WTC11 (cell line): ENCODE data around the gene C1S. TPM values are rescaled to one million over a fixed set of nuclear protein-coding genes. Genes with fewer than 3 reads are reported as not detected.
A peak's percentile ranks its signal among the peaks of the same experiment; 100 is the strongest.
"Not testable (repeated sequence)": the region's sequence is repeated elsewhere in the genome, so short reads cannot be mapped to it uniquely, and the experiment has no call there.

Experiments
- ATAC-seq: fragments of 200-7000 bp; cut with Tn5 transposase; 2 replicates; pipeline ENCODE4 v1.10.0; 2021; ENCODE audit warnings: mild to moderate bottlenecking, moderate library complexity
- Bru-seq: library from RNA; stranded (reverse); fragments of 400-500 nt; gene quantifications from one replicate; lab custom pipeline; 2021; lab: Mats Ljungman, UMichigan
- CTCF ChIA-PET: fragments of 300-600 bp; sonication (Branson Sonifier 250); formaldehyde crosslinking; loops from one replicate; lab custom pipeline; 2021; ENCODE audit warnings: antibody characterized with exemption; lab: Charles Lee
- POLR2A ChIA-PET: fragments of 350-600 bp; sonication (Branson Sonifier 250); formaldehyde crosslinking; loops from one replicate; lab custom pipeline; 2021; ENCODE audit warnings: antibody characterized with exemption; lab: Charles Lee
- DNase-seq: peaks from one replicate; pipeline ENCODE4 v3.0.0; 2021; ENCODE audit warnings: low spot score
- H3K27ac Mint-ChIP-seq: 2 replicates; pipeline ENCODE4 v1.8.0; 2021; ENCODE audit warnings: mixed read lengths
- H3K27me3 Mint-ChIP-seq: 2 replicates; pipeline ENCODE4 v1.8.0; 2021; ENCODE audit warnings: low read depth, mild to moderate bottlenecking, moderate library complexity, mixed read lengths
- H3K36me3 Mint-ChIP-seq: 2 replicates; pipeline ENCODE4 v1.8.0; 2021; ENCODE audit warnings: mixed read lengths
- H3K4me1 Mint-ChIP-seq: 2 replicates; pipeline ENCODE4 v1.8.0; 2022; ENCODE audit warnings: mixed read lengths
- H3K4me3 Mint-ChIP-seq: 2 replicates; pipeline ENCODE4 v1.8.0; 2021; ENCODE audit warnings: mild to moderate bottlenecking, moderate library complexity, mixed read lengths
- H3K9me3 Mint-ChIP-seq: 2 replicates; pipeline ENCODE4 v1.8.0; 2021; ENCODE audit warnings: mixed read lengths
- ETV6 ChIP-seq: sonication (generic); formaldehyde crosslinking; IDR thresholded peaks from 2 replicates; pipeline ENCODE4 v1.8.1; 2022; ENCODE audit warnings: mild to moderate bottlenecking, missing genetic modification reagents
- NFE2L1 ChIP-seq: sonication (generic); formaldehyde crosslinking; IDR thresholded peaks from 2 replicates; pipeline ENCODE4 v1.8.1; 2023; ENCODE audit warnings: missing genetic modification reagents
- OVOL2 ChIP-seq: fragments of 250-450 bp; sonication (Bioruptor Pico); IDR thresholded peaks from 2 replicates; pipeline ENCODE4 v1.9.0; 2021; ENCODE audit warnings: mild to moderate bottlenecking, borderline replicate concordance
- ZBTB21 ChIP-seq: sonication (generic); formaldehyde crosslinking; IDR thresholded peaks from 2 replicates; pipeline ENCODE4 v1.8.1; 2023; ENCODE audit warnings: mild to moderate bottlenecking, missing genetic modification reagents, borderline replicate concordance
- ZNF219 ChIP-seq: sonication (generic); formaldehyde crosslinking; IDR thresholded peaks from 2 replicates; pipeline ENCODE4 v1.8.0; 2023; ENCODE audit warnings: missing genetic modification reagents, mild to moderate bottlenecking, borderline replicate concordance
- ZNF317 ChIP-seq: sonication (generic); formaldehyde crosslinking; IDR thresholded peaks from 2 replicates; pipeline ENCODE4 v1.8.1; 2023; ENCODE audit warnings: low read depth, mild to moderate bottlenecking, moderate library complexity, missing genetic modification reagents, borderline replicate concordance
- ZNF423 ChIP-seq: fragments of 250-450 bp; sonication (Bioruptor Pico); IDR thresholded peaks from 2 replicates; pipeline ENCODE4 v2.1.2; 2022; ENCODE audit warnings: mild to moderate bottlenecking, moderate library complexity
- long read RNA-seq, 3 experiments: library from RNA in 1 of 3; library from capped mRNA in 1 of 3; library from polyadenylated mRNA in 1 of 3; unstranded in 2 of 3; stranded (forward) in 1 of 3; transcript quantifications; one replicate each; pipeline ENCODE4 v2.0.0, GENCODE V29; 2021
- total RNA-seq: library from RNA; stranded (reverse); gene quantifications from 3 replicates; pipeline ENCODE4 v1.2.3, GENCODE V29; 2021
- TF ChIP-seq, protein P1 (sequence below): sonication (generic); formaldehyde crosslinking; IDR thresholded peaks from 2 replicates; pipeline ENCODE4 v1.8.1; 2023; ENCODE audit warnings: mild to moderate bottlenecking, moderate library complexity, missing genetic modification reagents
- TF ChIP-seq, protein P2 (sequence below): sonication (generic); formaldehyde crosslinking; conservative IDR thresholded peaks from 2 replicates; pipeline ENCODE4 v1.8.1; 2023; ENCODE audit warnings: mild to moderate bottlenecking, low read depth, missing genetic modification reagents, moderate library complexity
- TF ChIP-seq, protein P3 (sequence below): sonication (generic); formaldehyde crosslinking; IDR thresholded peaks from 2 replicates; pipeline ENCODE4 v1.8.0; 2022; ENCODE audit warnings: mild to moderate bottlenecking, missing genetic modification reagents
- TF ChIP-seq, protein P4 (sequence below): fragments of 250-450 bp; sonication (Bioruptor Pico); conservative IDR thresholded peaks from 2 replicates; pipeline ENCODE4 v1.9.0; 2021; ENCODE audit warnings: mild to moderate bottlenecking
- TF ChIP-seq, protein P5 (sequence below): fragments of 250-450 bp; sonication (Bioruptor Pico); IDR thresholded peaks from 2 replicates; pipeline ENCODE4 v1.9.0; 2021; ENCODE audit warnings: mild to moderate bottlenecking
- TF ChIP-seq, protein P6 (sequence below): sonication (generic); formaldehyde crosslinking; IDR thresholded peaks from 2 replicates; pipeline ENCODE4 v1.8.0; 2023; ENCODE audit warnings: missing genetic modification reagents

C1S gene
- 6.2 to 8.8 TPM (median 7.6 TPM) in 3 replicates for total RNA-seq
- Bru-seq, nascent RNA: percentile 50 among the genes with signal in this experiment
- long read RNA-seq, experiment 1, transcript C1S-202 (12 exons, 2,635 nt): major isoform, 8 of 18 reads
- long read RNA-seq, experiment 1, partial matches to known transcripts: 2 of 18 reads
- long read RNA-seq, experiment 1, other reads (novel, unspliced or antisense): 4 of 18 reads
- long read RNA-seq, experiment 2, partial matches to known transcripts: 0 of 5 reads
- long read RNA-seq, experiment 2, other reads (novel, unspliced or antisense): 3 of 5 reads
- long read RNA-seq, experiment 3, partial matches to known transcripts: 2 of 8 reads
- long read RNA-seq, experiment 3, other reads (novel, unspliced or antisense): 1 of 8 reads

DNA sequence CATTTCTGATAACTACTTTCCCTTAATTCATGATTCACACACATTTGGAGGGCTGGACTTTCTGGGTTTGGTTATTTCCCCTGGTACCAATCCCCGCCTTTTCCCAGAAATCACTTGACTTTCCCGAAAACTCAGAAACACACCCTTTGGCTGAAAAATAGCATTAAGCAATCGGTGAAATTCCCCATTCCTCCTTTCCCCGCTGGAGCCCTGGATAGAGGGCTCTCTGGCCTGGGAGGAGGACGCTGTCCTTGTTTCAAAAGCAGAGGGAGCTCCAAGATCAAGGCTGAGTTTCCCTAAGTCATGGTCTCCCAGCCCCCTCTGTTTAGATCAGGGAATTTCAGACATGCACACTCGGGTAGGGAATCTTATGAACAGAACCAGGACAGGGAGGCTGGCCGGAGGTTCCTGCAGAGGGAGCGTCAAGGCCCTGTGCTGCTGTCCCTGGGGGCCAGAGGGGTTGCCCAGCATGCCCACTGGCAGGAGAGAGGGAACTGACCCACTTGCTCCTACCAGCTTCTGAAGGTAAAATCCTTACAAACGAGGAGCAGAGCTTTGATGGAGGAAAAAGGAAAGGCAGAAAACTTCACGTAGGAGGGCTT, at the start of gene C1S:
Gene C1S (plus strand): TSS at position 366 of the 602 bp plus-strand sequence. CDS start 1,195 bp downstream, outside the sequence.
- POLR2A ChIA-PET: interaction anchor here (0.7 to 1.7 kb wide), 2 partner anchors 48 to 50 kb away, joined by 3 to 7 read pairs; no protein-coding TSS in a partner anchor
- DNase-seq (peak; percentile 42), ATAC-seq (peak; percentile 92)
- peaks cover 17% of the 10 kb centered on the region for H3K4me1 Mint-ChIP-seq
- H3K4me3 Mint-ChIP-seq: peak within 1 kb of the TSS; percentile 46
- no peaks in the 10 kb centered on the region for H3K9me3 Mint-ChIP-seq
- H3K27ac Mint-ChIP-seq: peak within 1 kb of the TSS; percentile 27; the same call in 1 of the 2 replicates
- no peak for TF ChIP-seq ZNF219
- TF ChIP-seq NFE2L1: peak; percentile 94
- no peak for TF ChIP-seq ZNF423 (CRISPR knock-in tag)
- TF ChIP-seq OVOL2 (CRISPR knock-in tag): no peak
- TF ChIP-seq, protein P1, sequence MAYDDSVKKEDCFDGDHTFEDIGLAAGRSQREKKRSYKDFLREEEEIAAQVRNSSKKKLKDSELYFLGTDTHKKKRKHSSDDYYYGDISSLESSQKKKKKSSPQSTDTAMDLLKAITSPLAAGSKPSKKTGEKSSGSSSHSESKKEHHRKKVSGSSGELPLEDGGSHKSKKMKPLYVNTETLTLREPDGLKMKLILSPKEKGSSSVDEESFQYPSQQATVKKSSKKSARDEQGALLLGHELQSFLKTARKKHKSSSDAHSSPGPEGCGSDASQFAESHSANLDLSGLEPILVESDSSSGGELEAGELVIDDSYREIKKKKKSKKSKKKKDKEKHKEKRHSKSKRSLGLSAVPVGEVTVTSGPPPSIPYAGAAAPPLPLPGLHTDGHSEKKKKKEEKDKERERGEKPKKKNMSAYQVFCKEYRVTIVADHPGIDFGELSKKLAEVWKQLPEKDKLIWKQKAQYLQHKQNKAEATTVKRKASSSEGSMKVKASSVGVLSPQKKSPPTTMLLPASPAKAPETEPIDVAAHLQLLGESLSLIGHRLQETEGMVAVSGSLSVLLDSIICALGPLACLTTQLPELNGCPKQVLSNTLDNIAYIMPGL: 0 out of 2 replicates have a peak, but pooled peaks have one; percentile 31
- CTCF ChIA-PET: interaction anchor here (1.0 to 3.2 kb wide), 14 partner anchors 9 to 191 kb away, joined by 3 to 48 read pairs (median 5); partner anchors contain the start of genes C1RL, LPCAT3 and PEX5
- peaks cover 2% of the 10 kb centered on the region; the same call in 1 of the 2 replicates for H3K27me3 Mint-ChIP-seq
- H3K36me3 Mint-ChIP-seq: no peaks in the 10 kb centered on the region

DNA sequence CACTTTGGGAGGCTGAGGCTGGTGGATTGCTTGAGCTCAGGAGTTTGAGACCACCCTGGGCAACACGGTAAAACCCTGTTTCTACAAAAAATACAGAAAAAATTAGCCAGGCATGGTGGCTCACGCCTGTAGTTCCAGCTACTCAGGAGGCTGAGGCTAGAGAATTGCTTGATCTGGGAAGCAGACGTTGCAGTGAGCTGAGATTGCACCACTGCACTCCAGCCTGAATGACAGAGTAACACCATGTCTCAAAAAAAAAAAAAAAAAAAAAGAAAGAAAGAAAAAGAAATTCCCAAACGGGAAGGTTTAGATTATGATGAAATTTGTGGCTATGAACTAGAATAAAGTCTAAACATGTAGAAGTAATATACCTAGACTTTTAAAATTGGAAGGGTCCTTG, 49.1 kb upstream of the C1S start:
- ATAC-seq, H3K27ac Mint-ChIP-seq, H3K4me3 Mint-ChIP-seq, H3K9me3 Mint-ChIP-seq, DNase-seq, H3K4me1 Mint-ChIP-seq, H3K27me3 Mint-ChIP-seq, POLR2A ChIA-PET: not testable (repeated sequence)
- H3K36me3 Mint-ChIP-seq: peaks cover 11% of the 10 kb centered on the region; the same call in 1 of the 2 replicates
- CTCF ChIA-PET: interaction anchor here (1.0 to 1.2 kb wide), 2 partner anchors 35 to 65 kb away, joined by 3 read pairs; no protein-coding TSS in a partner anchor

DNA sequence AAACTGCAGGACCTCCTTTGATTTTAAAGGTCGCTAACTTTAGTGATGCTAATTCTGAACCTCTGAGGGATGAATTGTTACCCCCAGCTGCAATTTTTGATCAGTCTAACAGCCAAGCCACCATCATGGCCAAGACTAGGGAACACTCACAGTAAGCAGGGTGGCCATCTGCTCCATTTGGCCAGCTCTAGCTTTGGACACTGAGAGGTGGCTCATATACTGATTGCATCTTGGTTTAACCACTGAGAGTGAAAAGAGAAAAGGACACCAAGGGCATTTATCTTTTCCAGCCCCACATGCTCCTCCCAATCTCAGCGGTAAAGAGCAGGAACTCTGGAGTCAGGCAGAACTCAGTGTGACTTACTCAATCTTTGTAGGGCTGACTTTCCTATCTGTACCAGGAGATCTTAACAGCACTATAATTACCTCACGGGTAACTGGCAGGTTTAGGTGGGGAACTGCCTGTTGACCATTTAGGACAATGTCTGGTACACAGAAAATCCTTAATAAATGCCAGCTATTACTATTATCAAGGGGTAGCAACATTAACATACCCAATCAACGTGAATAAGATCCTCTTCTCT, 48.4 kb upstream of the C1S start:
- Mint-ChIP-seq H3K36me3 (peaks cover 9% of the 10 kb centered on the region; the same call in 1 of the 2 replicates), H3K4me3 (no peak overlapping the region), H3K27ac (no peak overlapping the region), H3K4me1 (peaks cover 16% of the 10 kb centered on the region), H3K9me3 (no peaks in the 10 kb centered on the region), H3K27me3 (no peaks in the 10 kb centered on the region)
- ChIA-PET POLR2A (no interaction called here), CTCF (interaction anchor here (0.6 to 1.0 kb wide), 2 partner anchors 59 to 66 kb away, joined by 3 to 5 read pairs; no protein-coding TSS in a partner anchor)
- ATAC-seq (no peak), DNase-seq (no peak)
- TF ChIP-seq, protein P2, sequence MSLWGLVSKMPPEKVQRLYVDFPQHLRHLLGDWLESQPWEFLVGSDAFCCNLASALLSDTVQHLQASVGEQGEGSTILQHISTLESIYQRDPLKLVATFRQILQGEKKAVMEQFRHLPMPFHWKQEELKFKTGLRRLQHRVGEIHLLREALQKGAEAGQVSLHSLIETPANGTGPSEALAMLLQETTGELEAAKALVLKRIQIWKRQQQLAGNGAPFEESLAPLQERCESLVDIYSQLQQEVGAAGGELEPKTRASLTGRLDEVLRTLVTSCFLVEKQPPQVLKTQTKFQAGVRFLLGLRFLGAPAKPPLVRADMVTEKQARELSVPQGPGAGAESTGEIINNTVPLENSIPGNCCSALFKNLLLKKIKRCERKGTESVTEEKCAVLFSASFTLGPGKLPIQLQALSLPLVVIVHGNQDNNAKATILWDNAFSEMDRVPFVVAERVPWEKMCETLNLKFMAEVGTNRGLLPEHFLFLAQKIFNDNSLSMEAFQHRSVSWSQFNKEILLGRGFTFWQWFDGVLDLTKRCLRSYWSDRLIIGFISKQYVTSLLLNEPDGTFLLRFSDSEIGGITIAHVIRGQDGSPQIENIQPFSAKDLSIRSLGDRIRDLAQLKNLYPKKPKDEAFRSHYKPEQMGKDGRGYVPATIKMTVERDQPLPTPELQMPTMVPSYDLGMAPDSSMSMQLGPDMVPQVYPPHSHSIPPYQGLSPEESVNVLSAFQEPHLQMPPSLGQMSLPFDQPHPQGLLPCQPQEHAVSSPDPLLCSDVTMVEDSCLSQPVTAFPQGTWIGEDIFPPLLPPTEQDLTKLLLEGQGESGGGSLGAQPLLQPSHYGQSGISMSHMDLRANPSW (CRISPR knock-in tag): no peak
- TF ChIP-seq, protein P3, sequence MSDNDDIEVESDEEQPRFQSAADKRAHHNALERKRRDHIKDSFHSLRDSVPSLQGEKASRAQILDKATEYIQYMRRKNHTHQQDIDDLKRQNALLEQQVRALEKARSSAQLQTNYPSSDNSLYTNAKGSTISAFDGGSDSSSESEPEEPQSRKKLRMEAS (CRISPR knock-in tag): no peak
- TF ChIP-seq, protein P4, sequence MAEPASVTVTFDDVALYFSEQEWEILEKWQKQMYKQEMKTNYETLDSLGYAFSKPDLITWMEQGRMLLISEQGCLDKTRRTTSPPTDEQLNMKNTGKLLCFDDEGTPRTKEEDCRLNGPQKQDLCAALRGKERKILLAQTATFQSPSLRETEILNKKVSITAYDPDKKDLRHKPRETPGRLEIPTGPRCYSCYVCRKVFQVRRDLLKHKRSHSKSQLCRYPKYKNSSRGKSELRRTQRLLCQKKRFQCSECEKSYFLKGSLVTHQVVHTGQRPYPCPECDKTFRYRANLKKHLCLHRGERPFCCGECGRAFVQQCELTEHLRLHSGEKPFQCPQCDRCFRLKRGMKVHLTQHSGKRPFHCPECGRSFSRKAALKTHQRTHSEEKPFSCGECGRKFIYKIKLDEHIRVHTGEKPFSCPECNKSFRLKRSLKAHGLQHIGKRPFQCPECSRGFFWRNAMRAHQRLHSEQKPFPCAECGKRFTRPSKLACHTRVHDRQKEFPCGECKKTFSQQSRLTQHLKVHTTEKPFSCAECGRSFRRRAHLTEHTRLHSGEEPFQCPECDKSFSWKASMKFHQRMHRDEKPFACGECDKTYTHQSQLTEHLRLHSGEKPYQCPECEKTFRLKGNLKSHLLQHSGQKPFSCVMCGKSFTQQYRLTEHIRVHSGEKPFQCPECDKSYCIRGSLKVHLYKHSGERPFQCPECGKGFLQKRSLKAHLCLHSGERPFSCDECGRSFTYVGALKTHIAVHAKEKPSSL (CRISPR knock-in tag): no peak
- TF ChIP-seq ETV6 (CRISPR knock-in tag) (no peak), ZBTB21 (CRISPR knock-in tag) (no peak), ZNF317 (CRISPR knock-in tag) (no peak)
- TF ChIP-seq, protein P5, sequence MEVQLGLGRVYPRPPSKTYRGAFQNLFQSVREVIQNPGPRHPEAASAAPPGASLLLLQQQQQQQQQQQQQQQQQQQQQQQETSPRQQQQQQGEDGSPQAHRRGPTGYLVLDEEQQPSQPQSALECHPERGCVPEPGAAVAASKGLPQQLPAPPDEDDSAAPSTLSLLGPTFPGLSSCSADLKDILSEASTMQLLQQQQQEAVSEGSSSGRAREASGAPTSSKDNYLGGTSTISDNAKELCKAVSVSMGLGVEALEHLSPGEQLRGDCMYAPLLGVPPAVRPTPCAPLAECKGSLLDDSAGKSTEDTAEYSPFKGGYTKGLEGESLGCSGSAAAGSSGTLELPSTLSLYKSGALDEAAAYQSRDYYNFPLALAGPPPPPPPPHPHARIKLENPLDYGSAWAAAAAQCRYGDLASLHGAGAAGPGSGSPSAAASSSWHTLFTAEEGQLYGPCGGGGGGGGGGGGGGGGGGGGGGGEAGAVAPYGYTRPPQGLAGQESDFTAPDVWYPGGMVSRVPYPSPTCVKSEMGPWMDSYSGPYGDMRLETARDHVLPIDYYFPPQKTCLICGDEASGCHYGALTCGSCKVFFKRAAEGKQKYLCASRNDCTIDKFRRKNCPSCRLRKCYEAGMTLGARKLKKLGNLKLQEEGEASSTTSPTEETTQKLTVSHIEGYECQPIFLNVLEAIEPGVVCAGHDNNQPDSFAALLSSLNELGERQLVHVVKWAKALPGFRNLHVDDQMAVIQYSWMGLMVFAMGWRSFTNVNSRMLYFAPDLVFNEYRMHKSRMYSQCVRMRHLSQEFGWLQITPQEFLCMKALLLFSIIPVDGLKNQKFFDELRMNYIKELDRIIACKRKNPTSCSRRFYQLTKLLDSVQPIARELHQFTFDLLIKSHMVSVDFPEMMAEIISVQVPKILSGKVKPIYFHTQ (CRISPR knock-in tag): no peak
- TF ChIP-seq, protein P6, sequence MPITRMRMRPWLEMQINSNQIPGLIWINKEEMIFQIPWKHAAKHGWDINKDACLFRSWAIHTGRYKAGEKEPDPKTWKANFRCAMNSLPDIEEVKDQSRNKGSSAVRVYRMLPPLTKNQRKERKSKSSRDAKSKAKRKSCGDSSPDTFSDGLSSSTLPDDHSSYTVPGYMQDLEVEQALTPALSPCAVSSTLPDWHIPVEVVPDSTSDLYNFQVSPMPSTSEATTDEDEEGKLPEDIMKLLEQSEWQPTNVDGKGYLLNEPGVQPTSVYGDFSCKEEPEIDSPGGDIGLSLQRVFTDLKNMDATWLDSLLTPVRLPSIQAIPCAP: no peak
